Stimulated activated CD8-positive, alpha-beta memory T cell treated with anti-CD3 and anti-CD28 coated beads, Interleukin-4, amount 100 ng/mL, for 1 hour (primary cell): ENCODE results near the gene ZNF292.
A peak's percentile ranks its signal among the peaks of the same experiment; 100 is the strongest.
"Not testable (repeated sequence)": the region's sequence is repeated elsewhere in the genome, so short reads cannot be mapped to it uniquely, and the experiment has no call there.

Experiments
- DNase-seq, 2 donors: peaks; one replicate each; pipeline ENCODE4 v3.0.0-alpha.2; 2020; ENCODE audit warnings: low read depth in 2 of 2, low spot score in 1 of 2

ZNF292 gene

DNA sequence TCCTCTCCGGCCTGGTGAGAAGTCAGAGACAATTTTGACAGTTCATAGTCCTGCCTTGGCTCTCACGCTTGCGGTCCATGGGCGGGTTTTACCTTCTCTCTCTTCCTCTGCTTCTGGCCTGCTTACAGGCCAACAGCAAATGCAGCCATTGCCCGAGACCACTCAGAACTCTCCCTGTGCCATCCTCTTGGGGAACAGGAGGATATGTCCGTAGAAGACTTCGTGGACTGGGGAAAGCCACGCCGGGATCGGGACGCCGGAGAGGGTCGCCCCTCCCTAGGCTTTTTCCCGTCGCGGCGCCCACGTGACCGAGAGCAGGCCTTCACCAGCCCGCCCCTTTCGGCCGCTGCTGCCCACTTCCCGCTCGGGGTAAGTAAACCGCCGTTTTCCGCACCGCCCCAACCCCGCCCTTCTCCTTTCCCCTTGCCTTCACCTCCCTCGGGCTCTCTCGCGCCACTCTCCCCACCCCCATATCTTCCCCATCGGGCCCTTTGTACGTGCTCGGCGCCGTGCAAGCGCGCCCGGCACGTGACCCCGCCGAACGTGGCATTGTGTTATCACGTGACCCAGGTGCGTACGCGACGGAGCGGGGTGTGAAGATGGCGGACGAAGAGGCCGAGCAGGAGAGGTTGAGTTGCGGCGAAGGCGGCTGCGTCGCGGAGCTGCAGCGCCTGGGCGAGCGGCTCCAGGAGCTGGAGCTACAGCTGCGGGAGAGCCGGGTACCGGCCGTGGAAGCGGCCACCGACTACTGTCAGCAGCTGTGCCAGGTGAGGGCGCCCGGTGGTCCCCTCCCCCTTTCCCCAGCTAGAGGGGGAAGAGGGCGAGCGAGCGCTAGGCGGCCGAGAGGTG is at the start of gene ZNF292:
ZNF292 (plus strand) TSS at position 573 of the 849 bp plus-strand sequence; CDS start at position 600, 27 bp downstream.
- DNase-seq: peak; percentile 83 to 89

GRCh38 chr6:87105823-87106222 is 49.5 kb upstream of the ZNF292 start:
- no peak for DNase-seq

DNA sequence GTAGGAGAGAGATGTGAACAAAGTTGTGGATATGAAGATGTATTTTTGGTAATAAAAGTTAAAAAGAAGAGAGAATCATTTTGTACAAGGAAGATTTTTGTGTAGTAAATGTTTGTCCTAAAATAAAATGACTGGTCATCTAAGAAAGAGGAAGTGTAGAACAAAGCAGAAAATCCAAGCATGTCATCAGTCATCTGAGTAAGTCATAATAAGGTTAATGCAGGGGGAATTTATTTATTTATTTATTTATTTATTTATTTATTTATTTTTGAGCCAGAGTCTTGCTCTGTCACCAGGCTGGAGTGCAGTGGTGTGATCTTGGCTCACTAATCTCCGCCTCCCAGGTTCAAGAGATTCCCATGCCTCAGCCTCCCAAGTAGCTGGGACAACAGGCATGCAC is 44.7 kb upstream of the ZNF292 start:
- no peak for DNase-seq

DNA sequence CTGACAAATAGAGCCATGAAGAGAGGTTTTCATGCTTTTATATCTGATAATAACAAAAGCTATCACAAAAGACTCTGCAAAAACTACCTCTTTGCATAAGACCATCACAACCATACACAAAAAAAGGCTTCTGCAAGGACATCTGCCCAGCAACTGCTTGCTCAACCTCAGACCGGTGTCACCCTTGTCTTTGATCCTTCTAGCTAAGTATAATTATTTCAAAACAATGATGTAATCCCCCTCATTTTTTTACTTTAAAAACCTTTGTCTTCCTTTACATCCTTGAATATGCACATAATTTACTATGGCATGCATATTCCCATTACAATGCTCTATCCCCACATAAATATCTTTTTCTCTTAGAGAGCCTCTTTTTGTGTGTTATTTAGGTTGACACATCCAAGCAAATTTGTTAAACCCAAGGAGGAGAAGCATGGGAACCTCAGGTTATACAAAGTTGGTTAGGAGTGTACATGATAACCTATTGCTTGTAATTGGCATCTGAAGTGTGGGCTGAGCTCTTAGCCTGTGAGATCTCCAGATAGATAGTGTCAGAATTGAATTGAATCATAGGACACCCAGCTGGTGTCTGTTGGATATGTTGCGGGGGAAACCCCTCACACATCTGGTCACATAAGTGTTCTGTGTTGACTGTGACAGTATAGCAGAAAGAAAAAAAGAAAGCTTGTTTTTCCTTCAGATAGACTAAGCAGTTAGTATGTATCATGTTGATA is 39.8 kb upstream of the ZNF292 start:
- no peak for DNase-seq

GRCh38 chr6:87116922-87117321 is 38.4 kb upstream of the ZNF292 start:
- no peak for DNase-seq

GRCh38 chr6:87118054-87118453 is 37.3 kb upstream of the ZNF292 start:
- DNase-seq: no peak

- no peak for DNase-seq
Observed at GRCh38 chr6:87122477-87122876, 32.9 kb upstream of the ZNF292 start.

GRCh38 chr6:87124074-87124473 is 31.3 kb upstream of the ZNF292 start:
- DNase-seq: no peak

DNA sequence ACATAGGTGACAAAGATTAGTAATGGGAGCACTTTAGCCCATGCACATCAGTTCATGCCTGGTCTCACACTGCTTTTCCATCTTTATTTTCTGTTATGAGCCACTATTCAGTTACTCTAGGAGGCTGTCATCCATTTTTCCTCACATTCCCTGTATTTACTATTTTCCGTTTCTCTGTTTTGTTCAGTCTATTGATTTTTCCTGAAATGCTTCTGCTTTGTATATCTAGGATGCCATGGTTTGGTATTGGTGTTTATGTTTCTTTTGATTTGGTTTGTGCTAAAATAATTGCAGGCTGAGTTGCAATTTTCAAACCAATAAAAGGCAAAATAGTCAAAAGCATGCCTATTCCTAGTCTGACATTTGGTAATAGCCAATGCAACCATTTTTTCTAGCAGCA is 28.9 kb upstream of the ZNF292 start:
- no peak for DNase-seq

DNA sequence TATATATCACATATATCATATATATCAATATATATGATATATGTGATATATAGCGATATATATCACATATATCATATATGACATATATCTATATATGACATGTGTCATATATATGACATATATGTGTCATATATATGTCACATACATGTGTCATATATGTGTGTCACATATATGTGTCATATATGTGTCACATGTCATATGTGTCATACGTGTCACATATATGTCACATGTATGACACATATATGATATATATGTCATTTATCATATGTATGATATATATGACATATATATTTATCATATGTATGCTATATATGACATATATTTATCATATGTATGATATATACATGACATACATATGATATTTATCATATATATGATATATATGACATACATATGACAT is 27.6 kb upstream of the ZNF292 start:
- DNase-seq: no peak

GRCh38 chr6:87136963-87137362 is 18.4 kb upstream of the ZNF292 start:
- DNase-seq: no peak

- no peak for DNase-seq
Observed at GRCh38 chr6:87139236-87139635, 16.1 kb upstream of the ZNF292 start.

DNA sequence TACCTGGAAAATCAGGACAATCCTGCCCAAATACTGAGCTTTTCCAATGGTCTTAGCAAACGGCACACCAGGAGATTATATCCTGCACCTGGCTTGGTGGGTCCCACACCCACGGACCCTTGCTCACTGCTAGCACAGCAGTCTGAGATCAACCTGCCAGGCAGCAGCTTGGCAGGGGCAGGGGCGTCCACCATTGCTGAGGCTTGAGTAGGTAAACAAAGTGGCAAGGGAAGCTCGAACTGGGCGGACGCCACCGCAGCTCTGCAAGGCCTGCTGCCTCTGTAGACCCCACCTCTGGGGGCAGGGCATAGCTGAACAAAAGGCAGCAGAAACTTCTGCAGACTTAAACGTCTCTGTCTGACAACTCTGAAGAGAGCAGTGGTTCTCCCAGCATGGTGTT is 15.4 kb upstream of the ZNF292 start:
- not testable (repeated sequence) for DNase-seq

DNA sequence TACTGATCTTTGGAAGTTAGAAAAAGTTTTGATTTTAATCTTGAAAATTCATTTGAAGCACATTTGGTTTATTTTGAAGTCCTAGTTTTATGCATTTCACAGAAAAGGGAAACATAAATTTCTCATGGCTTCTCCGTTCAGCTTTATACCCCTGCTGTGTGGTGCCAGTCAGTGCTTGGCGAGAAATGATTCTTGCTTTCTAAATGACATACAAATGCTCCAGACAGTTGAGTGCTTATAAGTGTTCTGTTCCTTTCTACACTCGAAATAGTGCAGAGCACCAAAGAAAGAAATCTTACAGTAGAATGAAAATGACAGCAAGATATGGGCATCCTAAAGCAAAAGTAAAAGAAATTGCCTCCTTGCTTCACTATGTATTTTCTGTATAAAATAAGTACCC is 9.0 kb upstream of the ZNF292 start:
- no peak for DNase-seq

GRCh38 chr6:87150406-87150805 is 5.0 kb upstream of the ZNF292 start:
- DNase-seq: no peak

DNA sequence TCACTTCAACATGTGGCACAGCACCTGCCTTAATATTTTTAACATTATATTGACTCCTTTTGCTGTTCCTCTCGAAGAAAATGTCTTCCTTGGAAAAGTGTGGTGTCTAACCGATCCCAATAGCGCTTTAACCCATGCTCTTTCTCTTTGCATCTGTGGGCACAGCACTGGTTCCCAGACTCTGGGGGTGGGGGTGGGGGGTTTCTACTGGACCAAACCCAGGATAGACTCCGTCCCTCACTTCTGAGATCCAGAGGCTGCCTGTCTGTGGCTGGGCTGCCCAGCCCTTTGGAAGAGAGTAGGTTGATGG is 3.9 kb upstream of the ZNF292 start:
- no peak for DNase-seq

GRCh38 chr6:87151781-87152525 is 3.4 kb upstream of the ZNF292 start:
- DNase-seq: peak; percentile 20 to 33

- no peak for DNase-seq
Observed at GRCh38 chr6:87152526-87152955, 2.8 kb upstream of the ZNF292 start.

- DNase-seq: no peak
Observed at GRCh38 chr6:87154641-87154992, 748 bp upstream of the ZNF292 start.

- DNase-seq: peak in 1 of 2 donors; percentile 25
Observed at GRCh38 chr6:87155842-87156815, 764 bp downstream of the ZNF292 start.

DNA sequence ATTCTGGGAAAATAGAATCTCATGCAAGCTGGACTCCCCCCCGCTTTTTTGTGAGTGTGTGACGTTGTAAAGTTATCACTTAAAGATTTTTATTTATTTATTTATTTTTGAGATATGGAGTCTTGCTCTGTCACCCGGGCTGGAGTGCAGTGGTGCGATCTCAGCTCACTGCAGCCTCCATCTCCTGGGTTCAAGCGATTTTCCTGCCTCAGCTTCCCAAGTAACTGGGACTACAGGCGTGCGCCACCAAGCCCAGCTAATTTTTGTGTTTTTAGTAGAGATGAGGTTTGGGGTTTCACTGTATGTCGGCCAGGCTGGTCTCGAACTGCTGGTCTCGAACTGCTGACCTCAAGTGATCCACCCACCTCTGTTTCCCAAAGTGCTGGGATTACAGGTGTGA is 2.2 kb downstream of the ZNF292 start:
- not testable (repeated sequence) for DNase-seq
